ENCODE results near the gene PLXNA2. TPM values are rescaled to one million over a fixed set of nuclear protein-coding genes. Genes with fewer than 3 reads are reported as not detected.

Gene PLXNA2
- total and polyA plus RNA-seq, 2 of the 8 experiments (the other 6 are each of a cell fraction or from before 2014, with no cell fraction given): 0.33 to 1.5 TPM

DNA sequence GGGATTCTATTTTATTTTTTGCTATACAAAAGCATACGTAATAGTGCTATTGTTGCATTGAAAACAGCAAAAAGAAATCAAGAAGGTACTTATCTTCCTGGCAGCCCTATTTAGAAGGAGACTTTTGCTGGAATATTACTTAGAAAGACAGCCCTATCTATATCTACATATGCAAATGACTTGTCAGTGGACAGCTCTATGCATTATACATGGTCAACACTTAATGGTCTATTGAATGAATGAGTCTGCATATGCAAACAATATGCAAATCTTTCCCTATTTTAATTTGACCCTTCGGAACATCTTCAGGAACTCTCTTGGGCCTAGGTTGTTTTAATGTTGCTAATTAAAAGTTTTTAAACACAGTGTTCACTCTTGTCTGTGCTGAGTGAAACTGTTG is 110.8 kb downstream of the PLXNA2 start:
- Histone ChIP-seq H3K4me3 (ENCODE audit: extremely low read depth in 1 of 4, insufficient read depth in 2 of 4, low read depth in 3 of 4, low read length in 4 of 4) (no peak overlapping the region), H3K4ac (replicated peaks; ENCODE audit: insufficient read length, low read depth, low read length) (no peak overlapping the region), H3K79me1 (ENCODE audit: low read depth, low read length) (no peaks in the 10 kb centered on the region), H3K36me3 (ENCODE audit: control insufficient read depth in 2 of 4, insufficient read depth in 4 of 4, low read length in 3 of 4) (no peaks in the 10 kb centered on the region), H2BK12ac (ENCODE audit: low read depth, low read length) (no peak overlapping the region), H3K23ac (ENCODE audit: insufficient read length) (no peak overlapping the region), H4K91ac (replicated peaks; ENCODE audit: insufficient read length, low read length) (no peak overlapping the region), H3K4me2 (ENCODE audit: insufficient read depth in 1 of 2, low read depth in 2 of 2, low read length in 2 of 2) (no peak overlapping the region), H4K8ac (ENCODE audit: extremely low read depth, insufficient read depth, low read length) (no peak overlapping the region), H3K27me3 (replicated peaks in 1 of 4; ENCODE audit: control insufficient read depth in 3 of 4, extremely low read depth in 1 of 4, insufficient read depth in 3 of 4, low read length in 3 of 4) (peaks cover 0 to 10% (median 4%) of the 10 kb centered on the region in 4 experiments; a peak in 2 of 7 replicates), H3K14ac (ENCODE audit: insufficient read length) (no peak overlapping the region), H2BK5ac (ENCODE audit: low read depth, low read length) (no peak overlapping the region), H2AK5ac (ENCODE audit: low read depth, low read length) (no peak overlapping the region), H3K18ac (ENCODE audit: extremely low read depth, low read length) (no peak overlapping the region), H3K9ac (replicated peaks in 1 of 4; ENCODE audit: extremely low read depth in 1 of 4, low read depth in 3 of 4, low read length in 3 of 4) (no peak overlapping the region), H3K27ac (ENCODE audit: low read depth, low read length) (no peak overlapping the region), H2BK20ac (ENCODE audit: low read length) (no peak overlapping the region), H3K9me3 (ENCODE audit: insufficient read depth in 2 of 2, low read depth in 1 of 2, low read length in 1 of 2) (no peaks in the 10 kb centered on the region), H2AFZ (ENCODE audit: low read length) (no peak overlapping the region), H3K56ac (replicated peaks; ENCODE audit: insufficient read length, low read depth, low read length) (no peak overlapping the region), H3K4me1 (replicated peaks in 1 of 4; ENCODE audit: control insufficient read depth in 3 of 4, insufficient read depth in 4 of 4, low read length in 3 of 4) (peaks cover 7 to 16% (median 10%) of the 10 kb centered on the region in 4 experiments), H4K20me1 (replicated peaks in 1 of 2; ENCODE audit: control insufficient read depth in 1 of 2, insufficient read depth in 2 of 2, low read length in 2 of 2) (no peaks in the 10 kb centered on the region), H4K5ac (ENCODE audit: insufficient read length, low read depth, low read length) (no peak overlapping the region), H3K23me2 (ENCODE audit: low read depth, low read length) (no peaks in the 10 kb centered on the region), H2BK120ac (replicated peaks; ENCODE audit: low read depth, low read length) (no peak overlapping the region), H2BK15ac (ENCODE audit: low read length) (no peak overlapping the region), H3K79me2 (ENCODE audit: control insufficient read depth in 1 of 2, insufficient read depth in 2 of 2, low read length in 2 of 2) (no peaks in the 10 kb centered on the region)
- ChIA-PET CTCF (ENCODE audit: partially characterized antibody) (interaction anchor here (1.0 to 6.8 kb wide), 12 partner anchors 18 to 108 kb away, joined by 3 to 60 read pairs (median 14); no protein-coding TSS in a partner anchor), POLR2A (ENCODE audit: partially characterized antibody) (no interaction called here)
- DNase-seq (ENCODE audit: low read depth in 1 of 2, low spot score in 2 of 2): no peak
- WGBS, 2 experiments (ENCODE audit: extremely low coverage in 1 of 2, insufficient coverage in 1 of 2, insufficient read length in 1 of 2, insufficient replicate concordance in 2 of 2, low coverage in 1 of 2, low lambda C conversion rate in 2 of 2, missing lambda C conversion rate in 1 of 2): 91% methylated on average over 2 of the region's 2 CpGs; no CpG with 5 or more reads in 1 of the 2 experiments
- no peak for FAIRE-seq
- TF ChIP-seq GABPA (IDR thresholded peaks at IDR 0.05; ENCODE audit: borderline replicate concordance, insufficient read depth, low read length) (no peak), RFX5 (IDR thresholded peaks at IDR 0.05; ENCODE audit: borderline replicate concordance, low read depth, low read length) (no peak), JUN (IDR thresholded peaks at IDR 0.05; ENCODE audit: low read depth, low read length) (no peak), NRF1 (IDR thresholded peaks at IDR 0.05; ENCODE audit: low read depth, low read length) (no peak), SIN3A (conservative IDR thresholded peaks at IDR 0.05 in 1 of 2, IDR thresholded peaks at IDR 0.05 in 1 of 2; ENCODE audit: low read depth in 1 of 2, low read length in 2 of 2) (no peak), TEAD4 (IDR thresholded peaks at IDR 0.05; ENCODE audit: low read depth, low read length) (no peak), EZH2 (IDR thresholded peaks at IDR 0.05; ENCODE audit: low read depth, low read length, severe bottlenecking) (no peak), PHF8 (conservative IDR thresholded peaks at IDR 0.05; ENCODE audit: low read depth, low read length) (no peak), POLR2AphosphoS5 (IDR thresholded peaks at IDR 0.05; ENCODE audit: low read depth, low read length) (no peak)
- TF ChIP-seq, protein P1, sequence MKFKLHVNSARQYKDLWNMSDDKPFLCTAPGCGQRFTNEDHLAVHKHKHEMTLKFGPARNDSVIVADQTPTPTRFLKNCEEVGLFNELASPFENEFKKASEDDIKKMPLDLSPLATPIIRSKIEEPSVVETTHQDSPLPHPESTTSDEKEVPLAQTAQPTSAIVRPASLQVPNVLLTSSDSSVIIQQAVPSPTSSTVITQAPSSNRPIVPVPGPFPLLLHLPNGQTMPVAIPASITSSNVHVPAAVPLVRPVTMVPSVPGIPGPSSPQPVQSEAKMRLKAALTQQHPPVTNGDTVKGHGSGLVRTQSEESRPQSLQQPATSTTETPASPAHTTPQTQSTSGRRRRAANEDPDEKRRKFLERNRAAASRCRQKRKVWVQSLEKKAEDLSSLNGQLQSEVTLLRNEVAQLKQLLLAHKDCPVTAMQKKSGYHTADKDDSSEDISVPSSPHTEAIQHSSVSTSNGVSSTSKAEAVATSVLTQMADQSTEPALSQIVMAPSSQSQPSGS (IDR thresholded peaks at IDR 0.05; ENCODE audit: low read length): no peak
- TF ChIP-seq, protein P2, sequence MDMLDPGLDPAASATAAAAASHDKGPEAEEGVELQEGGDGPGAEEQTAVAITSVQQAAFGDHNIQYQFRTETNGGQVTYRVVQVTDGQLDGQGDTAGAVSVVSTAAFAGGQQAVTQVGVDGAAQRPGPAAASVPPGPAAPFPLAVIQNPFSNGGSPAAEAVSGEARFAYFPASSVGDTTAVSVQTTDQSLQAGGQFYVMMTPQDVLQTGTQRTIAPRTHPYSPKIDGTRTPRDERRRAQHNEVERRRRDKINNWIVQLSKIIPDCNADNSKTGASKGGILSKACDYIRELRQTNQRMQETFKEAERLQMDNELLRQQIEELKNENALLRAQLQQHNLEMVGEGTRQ (IDR thresholded peaks at IDR 0.05; ENCODE audit: low read length): no peak
